Mammary epithelial cell (primary cell): ENCODE data around the gene GALNT18.

Source experiments
- CTCF ChIP-seq, 2 donors: IDR thresholded peaks in 1 of 2; conservative IDR thresholded peaks in 1 of 2; 2 replicates each; pipeline ENCODE4 v1.5.1; 2011 to 2012; ENCODE audit warnings: inconsistent platforms in 2 of 2, low read length in 2 of 2, mild to moderate bottlenecking in 2 of 2, control low read depth in 1 of 2, low read depth in 1 of 2; ENCODE audit not compliant: insufficient read depth in 1 of 2; ENCODE audit errors: extremely low read depth in 1 of 2
- EZH2 ChIP-seq: IDR thresholded peaks from 2 replicates; pipeline ENCODE4 v1.6.1; 2012; ENCODE audit warnings: low read length, inconsistent platforms, borderline replicate concordance

GRCh38 chr11:11246166-11246565 is 375.6 kb downstream of the GALNT18 start:
- TF ChIP-seq CTCF (conservative IDR thresholded peaks at IDR 0.05 in 1 of 2, IDR thresholded peaks at IDR 0.05 in 1 of 2; ENCODE audit: extremely low read depth in 1 of 2, insufficient read depth in 1 of 2, low read depth in 1 of 2, low read length in 2 of 2) (no peak), EZH2 (no peak)
